ENCODE measurements around the gene LUZP2. TPM values are rescaled to one million over a fixed set of nuclear protein-coding genes. Genes with fewer than 3 reads are reported as not detected.

Gene LUZP2
- total and polyA plus RNA-seq, 2 of the 8 experiments (the other 6 are each of a cell fraction or from before 2014, with no cell fraction given), result 0.79 to 1.5 TPM

DNA sequence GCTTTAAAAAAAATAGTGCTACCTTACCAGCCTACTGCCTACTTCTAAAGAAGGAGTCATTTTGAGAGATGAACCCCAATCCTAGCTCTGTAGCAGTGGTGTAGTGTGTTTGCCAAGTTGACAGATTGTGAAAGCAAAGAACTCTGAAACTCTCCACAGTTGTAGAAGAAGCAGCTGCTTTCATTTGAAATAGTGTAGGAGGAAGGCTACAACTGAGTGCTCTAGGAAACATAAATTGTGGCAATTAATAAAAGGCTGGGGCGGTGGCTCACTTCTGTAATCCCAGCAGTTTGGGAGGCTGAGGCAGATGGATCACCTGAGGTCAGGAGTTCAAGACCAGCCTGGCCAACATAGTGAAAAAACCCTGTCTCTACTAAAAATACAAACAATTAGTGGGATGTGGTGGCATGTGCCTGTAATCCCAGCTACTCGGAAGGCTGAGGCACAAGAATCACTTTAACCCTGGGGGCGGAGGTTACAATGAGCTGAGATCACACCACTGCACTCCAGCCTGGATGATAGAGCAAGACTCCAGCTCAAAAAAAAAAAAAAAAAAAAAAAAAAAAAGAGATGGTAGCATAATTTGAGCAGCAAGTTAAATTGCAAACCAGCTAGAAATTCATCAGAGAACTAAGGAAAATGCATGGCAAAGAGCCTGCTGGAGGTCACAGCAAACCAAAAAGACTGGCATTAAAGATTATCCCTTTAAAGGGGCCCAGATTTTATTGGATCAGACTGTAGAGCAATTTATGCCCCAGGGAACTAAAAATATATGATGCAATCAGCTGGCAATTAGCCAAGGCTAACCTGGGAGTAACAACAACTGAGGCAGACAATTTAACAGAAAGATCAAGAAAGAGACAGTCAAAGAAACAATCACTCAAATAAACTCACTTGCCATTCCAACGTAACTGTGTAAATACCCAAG, 112.6 kb downstream of the LUZP2 start (continued):
- TF ChIP-seq SIN3A (conservative IDR thresholded peaks at IDR 0.05 in 1 of 2, IDR thresholded peaks at IDR 0.05 in 1 of 2; ENCODE audit: low read depth in 1 of 2, low read length in 2 of 2) (no peak), ATF2 (IDR thresholded peaks at IDR 0.05; ENCODE audit: low read length) (no peak), SIRT6 (IDR thresholded peaks at IDR 0.05; ENCODE audit: low read length) (no peak), HDAC6 (IDR thresholded peaks at IDR 0.05; ENCODE audit: low read depth, low read length) (no peak), MAX (IDR thresholded peaks at IDR 0.05) (no peak)

Measured in H1 (cell line).